Fibroblast of peridontal ligament (primary cell): ENCODE results near the gene APOL5.
"Not testable (repeated sequence)": the region's sequence is repeated elsewhere in the genome, so short reads cannot be mapped to it uniquely, and the experiment has no call there.

ENCODE experiments used
- DNase-seq: peaks from one replicate; pipeline ENCODE4 v3.0.0-alpha.2; 2010; ENCODE audit errors: extremely low read depth

Gene APOL5, protein sequence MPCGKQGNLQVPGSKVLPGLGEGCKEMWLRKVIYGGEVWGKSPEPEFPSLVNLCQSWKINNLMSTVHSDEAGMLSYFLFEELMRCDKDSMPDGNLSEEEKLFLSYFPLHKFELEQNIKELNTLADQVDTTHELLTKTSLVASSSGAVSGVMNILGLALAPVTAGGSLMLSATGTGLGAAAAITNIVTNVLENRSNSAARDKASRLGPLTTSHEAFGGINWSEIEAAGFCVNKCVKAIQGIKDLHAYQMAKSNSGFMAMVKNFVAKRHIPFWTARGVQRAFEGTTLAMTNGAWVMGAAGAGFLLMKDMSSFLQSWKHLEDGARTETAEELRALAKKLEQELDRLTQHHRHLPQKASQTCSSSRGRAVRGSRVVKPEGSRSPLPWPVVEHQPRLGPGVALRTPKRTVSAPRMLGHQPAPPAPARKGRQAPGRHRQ

DNA sequence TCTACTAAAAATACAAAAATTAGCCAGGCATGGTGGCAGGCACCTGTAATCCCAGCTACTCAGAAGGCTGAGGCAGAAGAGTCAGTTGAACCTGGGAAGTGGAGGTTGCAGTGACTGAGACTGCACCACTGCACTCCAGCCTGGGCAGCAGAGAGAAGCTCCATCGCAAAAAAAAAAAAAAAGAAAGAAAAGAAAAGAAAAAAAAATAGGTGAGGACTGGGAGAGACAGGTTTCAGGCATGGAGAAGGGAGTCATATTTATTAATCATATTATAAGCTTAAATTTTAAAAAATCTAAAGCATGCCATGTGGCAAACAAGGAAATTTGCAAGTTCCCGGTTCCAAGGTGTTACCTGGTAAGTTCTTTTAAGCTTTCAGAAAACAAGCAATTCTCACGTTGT is at the start of gene APOL5:
TSS of gene APOL5 (plus strand) at position 301 of the 400 bp plus-strand sequence. CDS start at position 301, 0 bp downstream.
- no peak for DNase-seq

DNA sequence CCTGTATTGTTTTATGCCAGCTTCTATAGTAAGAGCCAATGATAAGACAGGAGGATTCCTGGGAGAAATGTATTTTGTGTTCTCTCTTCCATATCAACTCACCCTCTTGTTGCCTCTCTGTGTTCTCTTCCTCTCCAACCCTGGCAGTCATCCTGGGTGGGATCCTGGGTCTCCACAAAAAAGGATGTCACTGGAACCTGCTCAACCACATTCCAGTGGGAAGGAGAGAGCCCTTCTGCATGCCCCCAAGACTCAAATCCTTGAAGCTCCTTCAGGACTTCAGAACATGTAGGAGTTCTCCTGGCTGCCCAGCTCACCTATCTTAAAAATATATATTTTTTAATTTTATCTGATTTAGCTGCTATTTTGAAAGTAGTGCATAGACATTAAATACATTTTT is 43.3 kb upstream of the APOL5 start:
- DNase-seq, result no peak

DNA sequence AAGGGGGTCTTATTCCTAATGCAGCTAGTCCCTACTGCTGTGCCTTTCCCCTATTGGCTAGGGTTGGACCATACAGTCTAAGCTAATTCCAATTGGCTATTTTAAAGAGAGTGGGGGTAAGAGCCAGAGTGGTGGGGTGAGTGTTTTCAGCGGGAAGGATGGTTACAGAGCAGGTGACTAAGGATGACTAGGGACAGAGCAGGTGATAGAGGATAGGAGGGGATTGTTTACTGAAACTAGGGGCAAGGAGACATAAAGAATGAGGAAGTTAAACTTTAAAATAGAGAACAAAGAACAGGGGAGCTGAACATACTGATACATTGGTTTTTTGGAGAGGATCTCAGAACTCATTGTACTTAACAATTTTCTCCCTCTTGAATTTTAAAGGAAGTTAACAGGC is 41.6 kb upstream of the APOL5 start:
- not testable (repeated sequence) for DNase-seq

DNA sequence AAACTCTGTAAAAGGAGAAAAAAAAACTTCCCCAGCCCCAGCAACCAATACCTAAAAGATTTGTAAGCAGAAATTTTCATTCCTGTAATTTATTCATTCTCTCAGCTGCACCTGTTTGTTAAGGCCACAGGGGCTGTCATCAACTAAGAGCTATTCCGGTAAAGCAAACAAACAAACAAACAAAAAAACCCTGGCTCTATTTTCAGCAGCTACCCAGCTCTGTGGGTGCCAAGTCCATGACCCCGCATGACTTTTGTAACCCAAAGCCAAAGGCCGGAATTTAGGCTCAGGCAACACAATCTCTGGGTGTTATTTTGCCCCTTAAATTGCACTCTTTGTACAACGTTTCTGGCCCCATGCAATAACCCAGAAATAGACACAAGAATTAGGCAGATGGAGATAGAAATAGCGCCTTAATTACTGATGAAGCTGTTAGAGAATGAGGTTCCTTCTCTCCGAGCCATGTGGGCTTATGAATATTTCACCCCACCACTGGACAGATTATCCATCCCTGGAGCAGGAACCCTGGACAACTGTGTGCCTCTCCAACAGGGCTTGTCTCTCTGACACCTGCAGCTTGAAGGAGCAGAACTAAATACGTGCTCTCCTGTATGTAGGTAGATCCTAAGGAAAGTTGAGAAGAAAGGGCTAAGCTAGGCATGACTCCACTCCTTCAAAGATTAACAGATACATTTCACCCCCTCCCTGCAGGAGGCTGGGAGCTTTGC is 40.0 kb upstream of the APOL5 start:
- no peak for DNase-seq

DNA sequence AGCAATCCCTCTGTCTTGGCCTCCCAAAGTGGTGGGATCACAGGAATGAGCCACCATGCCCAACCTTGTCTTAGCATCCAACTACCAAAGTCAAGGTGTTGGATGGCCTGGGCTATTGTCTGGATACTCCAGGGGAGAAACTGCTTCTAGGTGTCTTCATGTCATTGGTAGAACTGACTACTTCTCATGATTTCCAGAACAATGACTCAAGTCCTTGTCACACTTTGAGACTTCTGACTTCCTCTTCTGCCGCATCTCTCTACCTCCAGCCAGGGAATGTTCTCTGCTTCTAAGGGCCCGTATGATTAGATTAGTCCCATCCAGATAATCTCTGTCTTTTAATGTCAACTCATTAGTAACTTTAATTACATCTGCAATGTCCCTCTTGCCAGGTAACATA is 38.8 kb upstream of the APOL5 start:
- DNase-seq, result no peak

DNA sequence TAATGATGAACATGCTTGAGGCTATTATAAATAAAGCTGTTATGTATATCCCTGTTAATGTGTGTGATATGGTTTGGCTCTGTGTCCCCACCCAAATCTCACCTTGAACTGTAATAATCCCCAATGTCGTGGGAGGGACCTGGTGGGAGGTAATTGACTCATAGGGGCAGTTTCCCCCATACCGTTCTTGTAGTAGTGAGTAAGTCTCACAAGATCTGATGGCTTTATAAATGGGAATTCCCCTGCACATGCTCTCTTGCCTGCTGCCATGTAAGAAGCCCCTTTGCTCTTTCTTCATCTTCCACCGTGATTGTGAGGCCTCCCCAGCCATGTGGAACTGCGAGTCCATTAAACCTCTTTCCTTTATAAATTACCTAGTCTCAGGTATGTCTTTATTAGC is 38.2 kb upstream of the APOL5 start:
- DNase-seq, result not testable (repeated sequence)

DNA sequence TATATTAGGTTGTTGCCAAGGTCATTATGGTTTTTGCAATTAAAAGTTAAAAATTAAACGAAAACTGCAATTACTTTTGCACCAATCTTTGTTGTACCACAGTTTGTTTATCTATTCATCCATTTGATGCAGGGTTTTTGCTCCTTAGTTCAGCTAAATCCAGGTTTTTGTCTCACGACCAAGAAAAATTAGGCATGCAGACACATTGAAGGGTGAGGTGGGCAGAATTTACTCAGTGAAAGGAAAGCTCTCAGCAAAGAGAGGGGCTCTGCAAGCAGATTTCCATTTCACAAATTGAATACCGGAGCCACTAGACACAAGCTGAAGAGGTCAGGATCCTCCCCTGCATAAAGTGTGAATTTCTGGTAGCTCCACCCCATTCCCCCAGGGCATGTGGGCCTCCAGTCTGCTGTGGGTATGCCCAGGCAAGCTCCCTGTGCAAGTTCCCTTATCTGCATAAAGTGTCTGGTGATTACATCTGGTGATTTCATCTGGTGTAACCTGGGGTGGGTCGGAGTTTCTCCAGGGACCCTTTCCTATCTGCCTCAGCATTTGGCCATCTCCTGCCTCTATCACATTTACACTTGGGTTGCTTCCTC is 36.1 kb upstream of the APOL5 start:
- no peak for DNase-seq

DNA sequence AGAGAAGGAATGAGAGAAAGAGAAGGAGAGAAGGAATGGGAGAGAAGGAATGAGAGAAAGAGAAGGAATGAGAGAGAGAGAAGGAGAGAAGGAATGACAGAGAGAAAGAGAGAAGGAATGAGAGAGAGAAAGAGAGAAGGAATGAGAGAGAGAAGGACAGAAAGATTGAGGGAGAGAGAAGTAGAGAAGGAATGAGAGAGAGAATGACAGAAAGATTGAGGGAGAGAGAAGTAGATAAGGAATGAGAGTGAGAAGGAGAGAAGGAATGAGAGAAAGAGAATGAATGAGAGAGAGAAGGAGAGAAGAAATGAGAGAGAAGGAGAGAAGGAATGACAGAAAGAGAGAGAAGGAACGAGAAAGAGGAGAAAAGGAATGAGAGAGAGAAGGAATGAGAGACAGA is 34.1 kb upstream of the APOL5 start:
- no peak for DNase-seq

DNA sequence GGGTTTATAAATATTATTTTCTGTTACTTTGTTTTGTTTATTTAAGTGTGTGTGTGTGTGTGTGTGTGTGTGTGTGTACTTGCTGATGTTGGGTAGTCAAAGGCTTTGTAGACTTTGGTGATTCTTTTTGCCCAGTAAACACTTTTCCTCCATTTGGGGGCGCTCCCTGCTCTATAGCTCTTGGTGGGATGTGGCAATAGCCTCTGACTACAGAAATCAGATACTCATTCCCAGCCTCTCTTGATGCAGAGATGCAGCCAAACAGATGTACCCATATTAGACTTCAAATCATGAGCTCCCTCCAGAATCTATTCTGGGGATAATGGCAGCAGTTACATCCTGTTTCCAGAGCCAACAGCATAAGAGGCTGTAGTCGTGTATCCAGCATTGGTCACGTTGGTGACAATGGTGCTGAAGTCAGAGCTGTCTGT is 33.4 kb upstream of the APOL5 start:
- peak; percentile 90 for DNase-seq

DNA sequence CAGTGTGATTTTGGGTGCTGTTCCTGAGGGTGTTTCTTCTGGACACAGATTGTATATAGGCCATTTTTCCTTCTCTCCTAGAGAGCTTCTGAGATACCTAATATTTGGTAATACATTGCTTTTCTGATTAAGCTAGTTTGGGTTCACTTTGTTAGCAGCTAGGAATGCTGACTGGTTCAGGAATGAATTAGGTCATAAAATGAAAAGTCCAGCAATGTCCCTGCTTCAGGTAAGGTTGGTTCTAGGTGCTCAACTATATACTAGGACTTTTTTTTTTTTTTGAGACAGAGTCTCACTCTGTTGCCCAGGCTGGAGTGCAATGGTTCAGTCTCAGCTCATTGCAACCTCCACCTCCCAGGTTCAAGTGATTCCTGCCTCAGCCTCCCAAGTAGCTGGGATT is 32.9 kb upstream of the APOL5 start:
- no peak for DNase-seq

DNA sequence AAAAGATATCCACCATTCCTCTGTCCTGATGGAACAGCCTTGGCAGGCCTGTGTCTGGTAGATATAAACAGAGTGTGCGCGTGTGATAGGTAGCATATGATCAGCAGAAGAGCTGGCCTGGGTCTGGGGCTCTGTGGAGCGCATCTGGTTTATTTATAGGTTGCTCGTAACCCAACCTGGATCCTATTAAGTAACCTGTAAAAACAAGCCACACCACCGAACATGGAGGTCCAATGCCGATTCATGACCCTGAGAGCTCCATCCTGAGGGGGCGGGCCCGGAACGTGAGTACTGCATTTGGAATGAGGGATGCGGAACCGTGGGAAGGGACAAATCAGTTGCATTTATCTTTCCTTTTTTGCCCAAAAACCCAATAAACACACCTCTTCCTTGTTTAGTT is 31.9 kb upstream of the APOL5 start:
- DNase-seq, result no peak

DNA sequence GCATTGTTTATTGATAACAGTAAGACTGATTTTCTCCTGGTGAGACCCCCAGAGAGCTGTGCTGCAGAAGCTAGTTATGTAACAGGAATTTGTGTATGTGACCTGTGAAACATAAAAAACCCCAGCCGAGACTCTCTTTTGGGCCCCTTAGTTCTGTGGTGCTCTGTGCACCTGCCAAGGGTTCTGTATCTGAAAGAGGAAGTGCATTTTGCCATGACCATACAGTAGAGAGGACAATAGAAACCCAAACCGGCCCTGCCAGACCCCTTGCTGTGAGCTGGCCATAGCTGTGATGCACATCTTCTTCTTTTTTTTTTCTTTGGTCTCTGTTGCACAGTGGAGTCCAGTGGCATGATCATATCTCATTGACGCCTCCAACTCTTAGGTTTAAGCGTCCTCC is 31.4 kb upstream of the APOL5 start:
- DNase-seq, result no peak

DNA sequence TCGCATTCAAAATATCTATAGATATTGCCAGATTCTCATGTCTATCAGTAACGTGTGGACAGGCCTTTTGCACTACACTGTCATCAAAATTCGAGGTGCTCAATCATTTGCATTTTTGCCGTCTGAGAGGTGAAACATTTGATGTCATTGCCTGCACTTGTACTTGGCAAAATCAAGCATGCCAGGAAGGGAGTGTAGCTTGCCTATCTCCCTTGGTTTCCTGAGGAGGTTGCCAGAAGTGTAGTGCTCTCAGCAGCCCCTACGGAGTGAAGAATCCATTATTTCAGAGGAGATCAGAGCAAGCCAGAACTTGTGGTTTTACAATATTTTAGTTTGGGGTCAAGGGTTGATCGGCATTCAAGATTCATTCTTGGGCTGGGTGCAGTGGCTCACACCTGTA is 30.2 kb upstream of the APOL5 start:
- DNase-seq, result no peak

DNA sequence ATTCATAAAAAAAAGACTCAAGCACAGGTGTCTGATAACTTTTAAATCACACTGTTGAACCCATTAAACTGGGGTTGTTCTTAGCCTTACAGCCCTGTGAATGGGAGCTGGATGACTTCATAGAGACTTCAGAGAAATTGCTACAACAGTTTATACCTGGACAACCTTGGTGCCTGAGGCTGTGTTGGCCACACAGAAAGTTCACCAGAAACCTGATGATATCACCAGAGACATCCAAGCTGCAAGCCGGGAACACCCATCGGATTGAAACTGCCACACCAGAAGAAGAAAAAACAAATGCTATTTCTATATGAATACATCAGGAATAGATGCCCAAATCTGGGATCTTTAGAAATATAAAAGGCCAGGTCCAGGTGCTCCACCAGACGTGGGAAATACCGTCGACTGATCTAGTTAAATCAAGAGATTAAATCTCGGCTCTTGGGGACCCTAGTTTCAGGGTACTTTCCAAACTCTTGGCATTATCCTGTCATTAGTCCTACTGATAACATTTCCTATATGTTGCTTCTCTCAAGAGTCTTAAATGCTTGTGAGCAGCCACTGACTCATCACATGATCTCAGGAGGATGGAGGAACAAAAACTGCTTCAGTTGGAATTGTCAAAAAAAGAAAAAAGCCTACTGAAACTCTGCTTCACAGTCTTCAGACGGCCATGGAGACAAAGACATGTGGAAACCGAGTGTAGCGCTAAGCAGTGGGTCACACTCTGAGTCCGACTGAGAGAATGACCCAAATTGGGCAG is 28.6 kb upstream of the APOL5 start:
- DNase-seq, result no peak

DNA sequence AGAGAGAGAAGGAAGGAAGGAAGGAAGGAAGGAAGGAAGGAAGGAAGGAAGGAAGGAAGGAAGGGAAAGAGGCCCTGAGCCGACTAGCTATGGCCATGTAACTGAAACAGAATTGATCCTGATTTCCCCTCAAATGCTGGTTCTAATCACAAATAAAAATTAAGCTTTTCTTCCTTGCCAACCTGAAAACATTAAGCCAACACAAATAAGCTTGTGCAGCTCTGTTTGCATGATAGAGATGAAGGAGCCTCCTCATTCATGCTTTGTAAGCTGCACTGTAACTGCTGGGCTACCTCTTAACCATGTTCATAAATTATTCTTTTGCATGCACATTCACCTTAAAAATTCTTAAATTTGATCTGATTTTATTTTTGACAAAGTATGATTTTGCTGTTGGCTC is 27.7 kb upstream of the APOL5 start:
- no peak for DNase-seq

DNA sequence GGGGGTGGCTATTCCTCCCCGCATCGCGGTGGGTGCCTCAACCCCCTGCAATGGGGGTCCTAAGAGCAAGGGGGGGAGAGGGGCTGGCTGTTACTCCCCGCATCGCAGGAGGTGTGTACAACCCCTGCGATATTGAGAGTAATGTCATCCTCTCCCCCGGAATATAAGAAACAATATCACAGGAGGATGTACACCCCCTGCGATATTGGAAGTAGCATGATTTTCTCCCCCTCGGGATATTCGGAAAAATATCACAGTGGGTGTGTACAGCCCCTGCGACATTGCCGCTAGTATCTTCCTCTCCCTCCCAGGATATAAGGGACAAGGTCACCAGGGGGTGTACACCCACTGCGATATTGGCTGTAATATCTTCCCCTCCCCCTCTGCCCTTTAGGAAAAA is 22.5 kb upstream of the APOL5 start:
- no peak for DNase-seq

DNA sequence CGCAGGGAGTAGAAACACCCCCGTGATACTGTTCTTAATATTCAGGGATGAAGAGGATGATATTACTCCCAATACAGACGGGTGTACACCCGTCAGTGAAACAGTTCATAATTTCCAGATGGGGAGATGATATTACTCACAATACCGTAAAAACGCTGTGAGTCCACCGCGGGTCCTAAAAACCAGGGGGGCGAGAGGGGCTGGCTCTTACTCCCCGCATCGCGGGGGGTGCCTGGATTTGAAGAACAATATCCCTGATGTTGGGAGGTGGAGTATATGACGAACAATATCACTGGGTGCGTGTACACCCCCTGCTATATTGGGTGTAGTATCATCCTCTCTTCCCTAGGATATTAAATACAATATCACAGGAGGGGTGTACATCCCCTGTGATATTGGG is 20.5 kb upstream of the APOL5 start:
- no peak for DNase-seq

DNA sequence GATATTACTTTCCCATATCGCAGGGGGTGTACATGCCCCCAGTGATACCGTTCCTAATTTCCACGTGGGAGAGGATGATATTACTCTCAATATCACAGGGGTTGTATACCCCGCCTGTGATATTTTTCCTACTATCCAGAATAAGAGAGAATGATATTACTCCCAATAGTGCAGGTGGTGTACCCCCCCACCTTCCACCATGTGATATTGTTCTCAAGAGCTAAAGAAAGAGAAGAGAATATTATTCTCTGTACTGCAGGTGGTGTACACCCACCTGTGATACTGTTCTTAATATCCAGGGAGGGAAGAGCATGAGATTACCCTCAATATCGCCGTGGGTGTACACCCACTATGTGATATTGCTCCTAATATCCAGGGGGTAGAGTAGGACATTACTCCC is 17.8 kb upstream of the APOL5 start:
- DNase-seq, result not testable (repeated sequence)

DNA sequence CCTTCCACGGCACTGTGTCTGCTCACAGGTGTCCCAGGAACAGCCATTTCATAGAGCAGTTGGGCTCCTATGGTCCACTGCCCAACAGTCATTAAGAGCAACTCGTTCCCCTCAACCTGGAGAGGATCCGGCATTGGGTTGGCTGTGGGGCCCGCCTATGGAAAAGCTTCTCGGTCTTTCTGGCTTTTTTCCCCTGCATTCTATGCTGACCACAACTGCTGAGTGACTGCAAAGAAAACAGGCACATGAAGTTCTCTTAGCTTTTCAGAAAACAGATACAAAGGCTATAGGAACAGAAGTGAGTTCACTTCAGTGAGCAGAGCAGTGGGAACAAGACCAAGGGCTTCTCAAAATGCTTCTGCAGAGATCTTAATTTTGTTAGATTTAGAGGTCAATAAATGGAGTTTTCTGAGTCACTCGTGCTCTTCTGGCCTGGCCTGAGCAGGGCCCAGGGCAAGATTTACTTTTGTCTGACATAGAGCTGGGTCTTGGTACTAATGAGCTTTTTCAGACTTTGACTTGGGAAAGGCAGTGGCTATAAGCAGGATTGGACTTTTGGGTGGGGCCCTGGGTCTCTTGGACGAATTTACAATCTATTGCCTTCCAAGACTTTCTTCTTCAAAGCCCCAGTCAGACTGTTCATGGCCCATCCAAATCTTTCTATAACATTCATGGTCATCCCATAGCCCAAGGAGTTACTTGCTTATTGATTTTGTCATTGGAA is 13.6 kb upstream of the APOL5 start:
- peak; percentile 48 for DNase-seq

DNA sequence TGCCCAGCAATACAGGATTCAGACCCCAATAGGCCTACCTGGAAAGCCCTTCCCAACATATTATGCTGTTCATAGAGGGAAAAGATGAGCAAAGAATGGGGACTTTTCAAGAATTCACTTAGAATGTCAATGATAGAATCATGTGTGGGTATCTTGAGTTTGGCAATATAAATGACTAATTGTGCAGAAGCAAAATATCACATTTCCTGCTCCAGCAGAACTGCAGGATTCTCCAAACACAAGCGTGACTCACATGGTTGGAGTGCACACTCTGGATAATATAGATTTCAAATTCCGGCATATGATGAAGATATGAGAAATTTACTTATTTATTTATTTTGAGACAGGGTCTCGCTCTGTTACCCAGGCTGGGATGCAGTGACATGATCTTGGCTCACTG is 12.5 kb upstream of the APOL5 start:
- DNase-seq, result peak; percentile 93

DNA sequence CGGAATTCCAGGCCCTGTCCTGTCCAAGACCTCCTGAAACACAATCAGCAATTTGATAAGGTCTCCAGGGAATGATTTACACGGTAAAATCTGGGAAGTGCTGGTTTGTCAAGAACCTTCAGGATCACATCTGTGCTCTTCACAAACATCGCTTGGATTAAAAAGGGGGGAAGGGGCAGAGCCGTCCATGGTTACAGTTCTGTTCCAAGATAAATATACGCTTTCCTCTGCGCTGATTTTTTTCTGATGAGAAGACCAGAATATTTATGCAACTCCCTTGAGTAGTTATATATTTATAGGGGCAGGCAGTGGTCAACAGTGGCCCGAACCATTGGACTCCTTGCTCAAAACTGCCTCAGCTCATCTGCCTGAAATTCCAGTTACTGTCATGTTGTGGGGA is 9.2 kb upstream of the APOL5 start:
- DNase-seq, result peak; percentile 86
